Left renal cortex interstitium (tissue), 4 donors: ENCODE results near the gene DSC1. TPM values are rescaled to one million over a fixed set of nuclear protein-coding genes. Genes with fewer than 3 reads are reported as not detected.
"Not testable (repeated sequence)": the region's sequence is repeated elsewhere in the genome, so short reads cannot be mapped to it uniquely, and the experiment has no call there.

Source experiments
- DNase-seq, 4 donors: peaks; one replicate each; pipeline ENCODE4 v3.0.0-alpha.2; 2013; ENCODE audit warnings: low read depth in 4 of 4, low spot score in 2 of 4, missing footprints in 1 of 4
- polyA plus RNA-seq, 4 donors: library from polyadenylated mRNA; unstranded; fragments of 120-200 nt; gene quantifications; one replicate each; pipeline ENCODE4 v1.2.1, GENCODE V29; 2013; ENCODE audit not compliant: insufficient read length in 4 of 4

DSC1 gene
- polyA plus RNA-seq, 4 donors: 1.4 to 2.8 (median 2.2) TPM

DNA sequence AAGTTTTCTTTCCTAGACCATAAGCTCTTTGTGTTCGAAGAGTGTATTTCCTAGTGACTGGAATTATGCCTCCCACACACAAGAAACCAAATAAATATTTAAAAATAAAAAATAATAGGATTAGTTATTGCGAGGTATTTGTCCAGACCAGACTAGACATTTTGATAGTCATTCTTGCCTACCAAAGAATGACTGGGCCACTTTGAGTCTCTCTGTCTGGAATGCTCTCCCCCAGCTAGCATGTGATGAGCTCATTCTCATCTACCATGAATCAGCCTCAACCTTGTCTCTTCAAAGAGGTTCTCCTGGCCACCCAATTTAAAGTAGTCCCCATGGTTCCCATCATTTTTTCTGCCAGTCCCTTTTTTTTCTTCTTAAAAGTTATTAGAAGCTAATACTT is 13.9 kb upstream of the DSC1 start:
- no peak for DNase-seq

DNA sequence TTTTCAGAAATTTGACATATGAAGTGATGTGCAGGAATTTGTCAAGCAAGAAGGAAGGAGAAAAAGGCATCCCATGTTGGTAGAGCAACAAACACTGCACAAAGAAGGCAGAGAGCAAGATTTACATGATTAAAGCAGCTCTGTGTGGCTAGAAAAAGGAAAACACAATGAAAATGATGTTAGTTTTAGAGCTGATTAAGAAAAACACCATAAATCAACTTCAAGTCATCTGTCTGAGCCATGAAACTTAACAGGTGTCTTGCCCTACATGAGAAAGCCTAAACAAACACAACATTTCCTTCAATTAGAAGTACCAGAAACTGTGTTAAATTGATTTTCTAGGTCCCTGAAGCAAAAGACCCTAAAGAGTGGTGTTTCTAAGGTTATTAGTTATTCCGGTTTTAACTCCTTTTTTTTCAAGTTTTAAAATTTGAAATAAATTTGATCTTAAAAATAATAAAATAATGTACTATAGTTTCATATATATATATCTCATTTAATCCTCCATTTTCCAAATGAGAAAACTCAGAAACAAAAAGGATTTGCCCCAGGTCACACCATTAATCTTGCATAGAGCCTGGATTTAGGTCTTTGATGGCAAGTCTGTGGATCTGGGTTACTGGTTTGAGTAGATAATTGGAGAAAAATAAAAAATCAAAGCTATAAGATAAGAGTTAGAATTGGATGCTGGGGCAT is 8.6 kb upstream of the DSC1 start:
- DNase-seq: no peak

DNA sequence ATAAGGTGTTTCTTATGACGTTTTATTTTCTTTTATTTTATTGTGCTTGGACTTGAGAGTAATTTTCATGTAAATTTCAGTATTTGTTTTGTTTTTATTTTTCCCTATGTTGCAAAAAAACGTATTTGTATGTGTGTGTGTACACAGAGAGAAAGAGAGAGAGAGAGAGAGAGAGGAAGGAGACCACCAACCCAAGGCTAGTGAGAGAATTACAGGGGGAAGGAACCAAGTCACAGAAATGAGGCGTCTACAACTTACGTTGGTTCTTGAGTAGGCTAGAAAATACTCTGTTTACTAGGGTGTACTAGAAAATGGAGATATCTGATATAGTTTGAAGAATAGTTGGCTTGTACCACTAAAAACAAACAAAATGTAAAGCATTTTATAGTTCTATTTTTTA is 7.7 kb upstream of the DSC1 start:
- no peak for DNase-seq

DNA sequence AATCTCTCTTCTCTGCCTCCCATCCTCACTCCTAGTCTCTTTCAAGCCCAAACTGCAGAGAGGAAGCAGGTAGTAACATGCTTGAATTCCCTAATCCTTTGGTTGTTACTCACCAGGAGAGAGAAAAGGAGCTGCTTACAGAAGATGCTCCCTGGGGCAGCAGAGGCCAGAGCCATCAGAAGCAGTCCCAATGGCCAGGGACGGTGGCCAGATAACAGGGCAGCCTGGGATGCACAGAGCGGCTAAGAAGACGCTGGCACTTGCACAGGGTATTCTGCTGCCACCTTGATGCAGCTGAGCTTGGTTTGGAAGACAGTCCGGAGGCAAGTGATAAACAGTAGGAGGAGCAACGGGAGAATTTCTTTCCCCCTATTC is 250 bp downstream of the DSC1 start:
- DNase-seq: no peak

DNA sequence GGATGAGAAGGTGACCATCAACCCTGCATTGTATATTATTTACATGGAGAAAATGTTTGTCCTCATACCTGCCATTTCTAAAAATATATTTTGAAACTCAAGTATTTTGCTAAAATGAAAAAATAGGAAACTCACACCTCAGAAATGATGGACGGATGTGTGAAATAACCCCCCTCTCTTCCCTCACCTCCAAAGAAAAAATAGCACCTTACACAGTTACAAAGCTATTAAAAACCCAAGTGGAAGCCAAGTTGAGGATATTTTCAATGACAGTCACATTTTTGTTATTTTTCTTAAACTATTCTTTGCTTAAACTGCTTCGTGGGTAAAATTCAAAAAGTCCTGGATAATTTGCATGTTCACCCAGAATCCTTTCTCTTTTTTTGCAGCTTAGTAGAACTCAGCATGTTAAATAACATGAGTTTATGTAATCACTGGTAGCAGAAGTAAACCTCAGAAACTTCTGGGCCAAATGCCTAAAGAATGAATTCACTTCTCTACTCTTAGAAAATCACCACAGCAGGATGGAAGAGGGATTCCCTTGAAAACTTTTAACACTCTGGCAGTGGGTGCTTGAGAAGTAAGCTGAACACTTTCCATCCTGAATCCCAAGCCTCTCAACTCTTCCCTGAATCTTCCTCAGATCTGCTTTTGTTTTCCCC is 768 bp downstream of the DSC1 start:
- no peak for DNase-seq

DNA sequence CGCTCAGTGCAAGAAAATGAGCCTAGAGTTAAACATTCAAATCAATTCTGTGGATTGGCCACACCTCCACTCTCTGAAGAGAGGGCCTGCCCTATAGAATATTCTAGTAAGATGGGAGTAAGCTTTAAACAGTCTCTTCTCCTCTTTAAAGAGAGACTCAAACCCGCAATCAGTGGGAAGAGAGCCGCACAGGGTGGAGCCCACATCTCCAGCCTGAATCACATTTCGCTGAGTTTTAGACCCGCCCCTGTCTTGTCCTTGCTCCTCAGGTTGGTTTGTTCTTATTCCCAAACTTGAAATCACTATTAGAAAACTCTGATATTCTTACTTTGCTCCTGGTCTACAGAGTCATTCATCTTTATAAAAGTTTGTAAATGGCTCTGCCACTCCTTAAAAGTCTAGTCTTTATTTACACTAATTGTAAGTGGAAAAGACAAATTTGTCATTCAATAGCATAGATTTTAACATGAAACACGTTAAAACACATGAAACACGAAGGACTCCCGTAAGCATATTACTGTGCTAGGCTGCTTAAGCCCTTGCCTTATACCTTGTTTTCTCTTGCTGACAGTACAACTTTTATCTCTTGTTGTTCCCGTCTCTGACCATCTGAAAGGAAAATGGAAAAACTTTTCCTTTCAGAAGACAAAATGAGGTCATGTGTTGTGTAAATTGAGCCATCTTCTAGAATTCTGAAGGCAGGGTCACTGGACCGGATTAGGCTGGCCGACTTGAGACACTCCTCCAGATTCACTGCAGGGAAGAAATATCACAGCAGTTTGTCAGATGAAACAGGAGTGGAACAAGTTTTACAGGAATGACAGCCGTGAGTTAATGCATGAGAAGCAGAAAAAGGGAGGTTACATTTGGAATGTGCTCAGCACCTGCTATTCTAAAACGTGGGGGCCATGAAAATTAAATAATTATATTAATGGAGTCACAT is 5.6 kb downstream of the DSC1 start:
- DNase-seq: peak; percentile 24 to 66 (median 42)

DNA sequence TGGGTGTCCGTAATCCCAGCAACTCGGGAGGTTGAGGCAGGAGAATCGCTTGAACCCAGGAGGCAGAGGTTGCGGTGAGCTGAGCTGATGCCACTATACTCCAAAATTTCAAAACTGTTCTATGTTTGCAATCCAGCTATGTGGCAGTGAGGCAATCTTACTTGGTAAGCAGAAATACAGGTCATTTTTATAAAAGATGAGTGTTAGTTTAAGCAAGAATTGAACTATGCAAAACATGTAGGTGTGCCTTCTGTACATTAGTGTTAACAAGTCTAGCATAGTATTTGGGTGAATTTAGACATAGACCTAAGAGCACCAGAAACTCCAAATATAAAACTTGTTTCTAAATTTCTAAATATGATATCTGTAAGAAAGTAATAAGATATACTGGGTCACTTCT is 7.2 kb downstream of the DSC1 start:
- no peak for DNase-seq

DNA sequence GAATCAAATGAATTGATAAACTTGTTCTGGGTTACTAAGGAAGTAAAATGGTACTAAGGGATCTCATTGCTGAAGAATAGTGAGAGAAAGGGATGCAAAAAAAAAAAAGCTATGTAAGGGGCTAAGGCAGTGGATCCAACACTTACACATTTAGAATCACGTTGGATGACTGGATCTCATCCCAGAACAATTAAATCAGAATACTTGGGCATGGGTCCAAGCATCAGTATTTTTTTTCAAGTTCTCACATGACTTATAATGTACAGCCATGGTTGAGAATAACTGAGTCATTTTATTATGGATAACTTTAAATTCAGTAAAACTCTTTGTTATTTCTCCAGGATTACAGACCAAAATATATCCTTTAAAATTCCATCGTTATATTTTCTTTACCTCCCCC is 8.5 kb downstream of the DSC1 start:
- no peak for DNase-seq

DNA sequence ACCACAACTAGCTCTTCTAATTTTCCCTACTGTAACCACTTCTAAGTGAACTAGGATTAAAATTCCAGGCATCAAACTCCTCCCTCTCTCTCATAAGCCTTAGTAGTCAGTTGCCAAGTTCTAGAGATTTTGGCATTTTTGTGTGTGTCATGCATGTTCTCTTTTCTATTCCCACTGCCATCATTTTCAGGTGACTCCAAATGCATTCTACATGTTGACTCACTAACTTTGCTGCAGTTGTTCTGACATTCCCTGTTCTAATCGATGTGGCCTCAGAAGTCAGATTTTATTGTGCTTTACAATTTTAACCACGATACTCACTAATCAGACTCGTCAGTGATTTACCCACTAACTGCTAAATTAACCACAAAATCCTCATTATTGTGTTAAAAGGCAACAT is 13.3 kb downstream of the DSC1 start:
- no peak for DNase-seq

DNA sequence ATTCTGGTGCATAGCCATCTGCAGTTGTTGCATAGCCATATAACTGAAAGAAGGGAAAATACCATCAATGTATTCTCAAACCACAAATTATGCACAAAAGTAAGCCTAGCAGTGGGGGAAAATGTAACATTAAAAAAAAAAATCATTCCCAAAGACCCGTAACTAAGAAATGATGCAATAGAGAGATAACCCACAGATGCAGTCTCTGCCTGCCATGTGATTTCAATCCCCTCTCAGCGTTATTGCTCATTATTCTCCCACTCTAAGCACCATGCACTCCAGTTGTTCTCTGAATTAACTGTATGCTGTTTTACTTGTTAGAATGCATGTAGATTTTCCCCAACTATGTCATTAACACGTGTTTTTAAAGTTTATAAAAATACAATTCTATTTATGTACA is 14.1 kb downstream of the DSC1 start:
- DNase-seq: no peak

DNA sequence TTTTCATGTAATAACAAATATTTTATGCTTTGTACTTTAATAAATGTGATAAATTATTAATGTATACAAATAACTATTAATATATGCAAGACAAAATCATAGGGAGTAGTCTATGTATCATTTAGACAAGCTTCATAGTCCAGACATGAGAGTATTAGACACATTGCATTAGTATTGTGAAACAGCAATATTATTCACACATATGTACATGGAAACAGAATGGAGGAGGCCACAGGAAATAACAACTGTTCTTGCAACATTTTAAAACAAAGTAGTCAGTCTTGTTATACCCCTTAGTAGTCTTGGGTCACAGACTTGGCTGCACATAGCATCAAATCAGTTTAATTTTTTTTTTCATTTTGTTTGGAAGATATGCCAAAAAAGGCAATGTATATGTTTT is 15.8 kb downstream of the DSC1 start:
- DNase-seq: no peak

DNA sequence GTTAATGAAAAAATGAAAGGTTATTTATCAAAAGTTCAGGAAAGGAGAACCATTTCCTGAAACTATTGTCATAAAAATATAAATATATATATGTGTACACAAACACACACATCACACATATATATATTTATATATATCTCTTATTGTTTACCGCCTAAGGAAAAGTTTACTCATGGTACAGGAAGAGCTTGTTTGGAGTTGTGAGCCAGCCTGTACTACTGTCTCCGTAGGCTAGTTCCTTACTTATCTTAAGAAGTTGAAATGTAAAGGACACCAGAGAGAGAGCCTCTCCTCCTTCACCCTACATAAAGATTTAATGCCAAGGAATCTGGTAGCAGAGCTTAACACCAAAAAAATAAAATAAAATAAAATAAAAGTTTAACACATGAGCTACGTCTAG is 19.6 kb downstream of the DSC1 start:
- DNase-seq: no peak

DNA sequence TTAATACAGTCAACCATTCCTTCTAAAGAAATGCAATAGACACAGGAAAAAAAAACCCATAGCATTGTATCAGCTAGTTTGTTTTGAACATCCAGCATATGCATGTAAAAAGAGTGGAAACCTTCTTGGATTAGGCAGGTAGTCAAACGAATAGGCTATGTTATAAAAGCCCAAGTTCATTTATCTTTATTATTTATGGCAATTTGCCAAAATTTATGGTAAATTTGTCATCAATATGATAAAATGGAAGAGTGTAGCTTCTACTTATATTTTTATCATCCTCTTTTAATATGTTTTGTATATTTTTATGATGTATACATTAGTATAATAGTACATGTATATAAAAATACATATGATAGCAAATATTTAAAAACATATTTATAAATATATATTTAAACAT is 23.9 kb downstream of the DSC1 start:
- DNase-seq: no peak

DNA sequence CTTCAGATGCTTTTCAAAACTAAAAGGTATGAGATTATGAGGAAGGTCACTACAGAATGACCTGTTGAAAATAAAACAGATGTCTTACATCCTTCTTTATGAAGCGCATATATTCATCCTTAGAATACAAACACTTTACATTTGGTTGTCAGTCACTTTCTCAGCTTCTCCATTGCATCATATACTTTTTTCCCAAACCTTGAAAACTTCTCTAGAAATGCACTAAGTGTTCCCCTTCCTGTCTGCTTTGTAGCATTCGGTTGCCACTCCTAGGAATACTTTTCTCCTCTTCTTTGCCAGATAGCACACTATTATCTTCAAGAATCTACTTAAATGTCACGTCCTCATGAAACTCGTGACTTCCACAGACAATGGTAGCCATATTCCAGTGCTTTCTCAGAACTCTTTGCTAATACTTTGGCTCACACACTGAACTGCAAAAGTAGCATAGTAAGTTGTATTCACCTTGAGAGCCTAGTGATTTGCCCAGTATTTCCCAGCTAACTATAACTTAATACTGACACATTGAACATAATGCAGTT is 27.6 kb downstream of the DSC1 start:
- no peak for DNase-seq

DNA sequence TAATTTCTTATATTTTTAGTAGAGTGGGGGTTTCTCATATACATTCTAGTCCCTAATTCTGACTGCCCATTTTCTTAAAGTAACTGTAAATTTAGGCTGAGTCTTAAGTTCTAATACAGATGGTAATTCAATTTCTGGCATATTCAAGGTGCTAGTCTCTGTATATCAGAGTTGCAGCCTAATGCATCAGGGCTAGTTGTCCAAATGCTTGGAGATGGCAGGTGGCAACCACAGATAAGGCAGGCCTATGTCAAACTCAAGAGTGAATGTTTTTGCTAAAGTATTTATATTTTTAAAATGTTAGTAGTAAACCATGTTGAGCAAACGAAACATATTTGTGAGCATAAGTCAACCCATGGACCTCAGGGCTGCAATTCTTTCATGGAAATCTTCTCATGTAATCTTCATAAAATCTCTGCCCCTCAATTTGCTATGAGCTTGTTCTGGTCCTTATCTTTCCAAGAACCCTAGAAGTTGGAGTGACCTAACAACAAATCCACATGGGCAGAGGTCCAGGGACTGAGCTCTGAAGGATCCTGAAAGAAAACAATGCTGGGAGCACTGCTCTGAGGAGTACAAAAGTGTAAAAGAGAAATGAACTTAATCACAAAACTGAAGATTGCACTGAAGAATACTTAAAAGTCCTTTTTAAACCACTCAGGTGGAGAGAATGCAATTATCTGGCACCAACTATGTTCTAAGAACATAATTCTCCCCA is 33.1 kb downstream of the DSC1 start:
- DNase-seq: no peak

DNA sequence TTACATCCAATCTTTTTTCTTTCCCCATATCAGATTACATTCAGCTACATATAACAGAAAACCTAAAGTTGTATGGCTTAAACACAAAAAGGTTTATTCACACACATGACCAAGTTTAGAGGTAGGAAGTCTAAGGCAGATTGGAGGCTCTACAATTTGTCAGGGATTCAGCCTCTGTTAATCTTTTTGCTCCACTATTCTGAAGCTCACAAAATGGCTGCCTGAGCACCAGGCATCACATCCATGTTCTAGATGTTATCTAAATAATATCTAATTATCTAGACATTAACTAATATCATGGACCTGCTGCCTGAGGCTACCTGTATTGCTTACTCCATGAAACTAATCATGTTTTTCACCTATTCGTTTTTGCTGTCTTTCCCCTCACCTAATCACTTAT is 36.8 kb downstream of the DSC1 start:
- no peak for DNase-seq

DNA sequence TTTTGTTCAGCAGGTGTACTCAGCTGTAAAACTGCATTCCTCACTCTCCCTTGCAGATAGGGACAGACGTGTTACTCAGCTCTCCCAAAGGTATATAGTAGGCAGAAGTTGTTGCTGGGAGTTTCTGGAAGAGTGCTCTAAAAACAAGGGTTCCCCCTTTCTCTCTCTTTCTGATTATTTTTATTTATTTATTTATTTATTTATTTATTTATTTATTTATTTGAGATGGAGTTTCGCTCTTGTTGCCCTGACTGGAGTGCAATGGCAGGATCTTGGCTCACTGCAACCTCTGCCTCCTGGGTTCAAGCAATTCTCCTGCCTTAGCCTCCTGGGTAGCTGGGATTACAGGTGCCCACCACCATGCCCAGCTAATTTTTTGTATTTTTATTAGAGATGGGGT is 39.5 kb downstream of the DSC1 start:
- not testable (repeated sequence) for DNase-seq

DNA sequence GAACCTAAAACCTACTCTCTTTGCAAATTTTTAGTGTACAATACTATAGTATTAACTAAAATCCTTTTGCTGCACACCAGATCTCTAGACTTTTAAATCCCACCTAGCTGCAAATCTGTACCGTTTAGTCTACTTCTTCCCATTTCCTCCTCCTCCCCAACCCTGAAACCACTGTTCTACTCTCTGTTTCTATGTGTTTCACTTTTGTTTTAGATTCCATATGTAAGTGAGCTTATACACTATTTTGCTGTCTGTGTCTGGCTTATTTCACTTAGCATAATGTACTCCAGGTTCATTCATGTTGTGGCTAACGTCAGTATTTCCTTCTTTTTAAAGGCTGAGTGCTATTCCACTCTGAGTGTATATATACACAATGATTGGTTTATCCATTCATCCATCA is 42.1 kb downstream of the DSC1 start:
- no peak for DNase-seq

DNA sequence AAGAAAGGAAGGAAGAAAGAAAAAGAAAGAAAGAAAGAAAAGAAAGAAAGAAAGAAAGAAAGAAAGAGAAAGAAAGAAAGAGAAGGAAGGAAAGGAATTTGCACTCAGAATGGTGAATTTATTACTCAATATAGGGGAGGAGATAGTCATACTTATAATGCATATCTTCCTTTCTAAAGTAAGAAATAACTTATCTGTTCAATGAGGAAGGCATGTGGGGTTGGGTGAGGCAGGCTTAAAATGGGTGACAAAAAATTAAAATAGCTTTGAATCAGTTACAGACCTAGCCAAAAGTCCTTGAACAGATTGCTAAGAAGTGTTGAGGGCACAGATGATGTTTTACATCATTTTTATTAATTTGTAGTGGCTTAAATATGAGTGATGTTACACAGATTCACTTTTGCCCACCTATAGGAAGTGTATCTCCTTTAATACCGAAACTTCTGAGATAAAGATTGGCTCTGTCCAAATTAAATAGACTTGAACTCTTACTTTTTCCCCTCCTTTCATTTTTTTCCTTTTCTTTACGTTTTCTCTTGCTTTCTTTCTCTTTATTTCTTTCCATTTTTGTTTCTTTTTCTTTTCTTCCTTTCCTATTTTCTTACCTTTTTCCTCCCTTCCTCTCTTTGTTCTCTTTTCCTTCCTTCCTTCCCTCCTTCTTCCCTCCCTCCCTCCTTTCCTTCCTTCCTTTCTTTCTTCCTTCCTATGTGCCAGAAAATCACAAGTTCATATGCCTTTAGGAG is 45.6 kb downstream of the DSC1 start:
- no peak for DNase-seq

DNA sequence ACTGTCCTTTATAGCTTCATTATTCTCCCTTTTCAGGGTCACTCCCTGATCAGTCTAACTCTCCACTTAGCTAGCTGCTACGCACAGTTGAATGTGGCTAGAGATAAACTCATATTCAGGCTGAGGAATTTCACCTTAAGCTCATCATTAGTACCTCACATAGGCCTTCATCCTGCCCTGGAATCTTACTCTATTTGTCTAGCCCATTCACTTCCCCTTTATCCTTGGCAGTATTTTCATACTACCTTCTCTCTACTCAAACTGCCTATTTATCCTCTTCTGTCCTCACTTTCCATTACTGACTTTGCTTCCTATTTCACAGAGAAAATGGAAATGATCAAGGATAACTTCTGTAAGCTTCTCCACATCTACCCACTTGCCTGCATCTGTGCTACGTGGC is 49.9 kb downstream of the DSC1 start:
- no peak for DNase-seq
